Measurements from ENCODE around the gene MINDY1.

DNA sequence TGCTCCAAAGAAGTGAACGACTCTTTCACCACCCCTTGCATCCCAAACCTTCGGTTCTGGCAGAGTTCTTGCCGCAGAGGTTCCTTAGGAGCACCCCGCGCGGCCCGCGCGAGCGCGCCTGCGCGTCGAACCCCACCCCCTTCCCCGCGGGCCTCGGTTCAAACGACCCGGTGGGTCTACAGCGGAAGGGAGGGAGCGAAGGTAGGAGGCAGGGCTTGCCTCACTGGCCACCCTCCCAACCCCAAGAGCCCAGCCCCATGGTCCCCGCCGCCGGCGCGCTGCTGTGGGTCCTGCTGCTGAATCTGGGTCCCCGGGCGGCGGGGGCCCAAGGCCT lies 40.9 kb upstream of the MINDY1 start, which contains the start of gene C1orf56:
- TF ChIP-seq POLR2A (IDR thresholded peaks at IDR 0.05; ENCODE audit: low read length) (peak; percentile 41), GATA1 (IDR thresholded peaks at IDR 0.05; ENCODE audit: low read depth, low read length) (no peak)

Measured in erythroblast (primary cell).